Measurements from ENCODE around the gene PAF1. TPM values are rescaled to one million over a fixed set of nuclear protein-coding genes. Genes with fewer than 3 reads are reported as not detected.
A peak's percentile ranks its signal among the peaks of the same experiment; 100 is the strongest.

Gene PAF1
- total and polyA plus RNA-seq, 2 of the 13 experiments (the other 11 are each of a cell fraction or from before 2014, with no cell fraction given): 30.2 to 31.1 TPM

DNA sequence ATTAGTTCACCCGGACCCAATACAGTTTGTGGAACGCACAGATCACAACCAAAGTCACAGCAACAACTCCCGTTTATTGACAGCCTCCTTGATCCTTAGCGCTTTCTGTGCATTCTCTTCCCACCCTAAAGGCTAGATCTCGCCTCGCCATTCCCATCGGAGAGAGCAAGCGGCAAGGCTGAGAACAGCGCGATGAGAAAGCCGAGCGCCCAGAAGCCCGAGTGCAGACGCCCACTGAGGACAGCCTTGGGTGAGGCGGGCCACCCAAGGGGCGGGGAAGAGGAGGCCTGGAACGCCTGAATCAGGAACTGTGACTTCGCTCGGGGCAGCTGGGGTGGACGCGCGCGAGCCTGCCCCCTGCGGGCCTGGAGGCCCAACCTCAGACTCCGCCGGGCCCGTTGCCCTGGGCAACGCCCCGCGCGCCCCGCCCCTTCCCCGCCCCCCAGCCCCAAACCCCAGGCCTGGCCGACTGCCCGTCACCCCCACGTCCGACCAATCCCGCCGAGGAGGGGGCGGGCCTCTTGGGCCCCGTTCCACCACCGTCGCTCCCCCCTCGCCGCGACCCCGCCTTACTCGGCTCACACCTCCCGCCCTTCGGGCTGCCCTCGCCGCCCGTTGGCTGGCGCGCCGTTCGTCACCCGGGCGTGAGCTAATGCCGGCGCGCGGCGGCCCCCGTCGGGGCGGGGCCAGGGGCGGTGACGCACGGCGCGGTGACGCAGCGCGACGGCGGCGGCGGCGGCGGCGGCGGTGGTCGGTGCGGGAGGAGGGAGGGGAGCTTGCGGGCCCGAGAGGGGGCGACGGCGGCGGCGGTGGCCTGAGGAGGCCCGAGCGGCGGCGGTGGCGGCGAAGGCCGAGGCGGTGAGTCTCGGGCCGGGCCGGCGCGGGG, 48.9 kb downstream of the PAF1 start, which contains the start of gene SAMD4B (continued):
- TF ChIP-seq NFAT5 (CRISPR knock-in tag; IDR thresholded peaks at IDR 0.05): 0 out of 2 replicates have a peak, but pooled peaks have one; percentile 30
- TF ChIP-seq REPIN1 (CRISPR knock-in tag; IDR thresholded peaks at IDR 0.05; ENCODE audit: borderline replicate concordance, low read depth): no peak; the same call in 1 of the 2 replicates
- TF ChIP-seq, protein P1, sequence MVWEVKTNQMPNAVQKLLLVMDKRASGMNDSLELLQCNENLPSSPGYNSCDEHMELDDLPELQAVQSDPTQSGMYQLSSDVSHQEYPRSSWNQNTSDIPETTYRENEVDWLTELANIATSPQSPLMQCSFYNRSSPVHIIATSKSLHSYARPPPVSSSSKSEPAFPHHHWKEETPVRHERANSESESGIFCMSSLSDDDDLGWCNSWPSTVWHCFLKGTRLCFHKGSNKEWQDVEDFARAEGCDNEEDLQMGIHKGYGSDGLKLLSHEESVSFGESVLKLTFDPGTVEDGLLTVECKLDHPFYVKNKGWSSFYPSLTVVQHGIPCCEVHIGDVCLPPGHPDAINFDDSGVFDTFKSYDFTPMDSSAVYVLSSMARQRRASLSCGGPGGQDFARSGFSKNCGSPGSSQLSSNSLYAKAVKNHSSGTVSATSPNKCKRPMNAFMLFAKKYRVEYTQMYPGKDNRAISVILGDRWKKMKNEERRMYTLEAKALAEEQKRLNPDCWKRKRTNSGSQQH (CRISPR knock-in tag; IDR thresholded peaks at IDR 0.05; ENCODE audit: low read depth): peak; percentile 81; the same call in 1 of the 2 replicates
- TF ChIP-seq BCL6 (CRISPR knock-in tag; IDR thresholded peaks at IDR 0.05): peak; percentile 49; the same call in 1 of the 2 replicates
- TF ChIP-seq TMF1 (CRISPR knock-in tag; IDR thresholded peaks at IDR 0.05; ENCODE audit: low read depth): no peak
- TF ChIP-seq SATB2 (CRISPR knock-in tag; IDR thresholded peaks at IDR 0.05): 0 out of 2 replicates have a peak, but pooled peaks have one; percentile 21
- TF ChIP-seq ZNF580 (CRISPR knock-in tag; IDR thresholded peaks at IDR 0.05; ENCODE audit: borderline replicate concordance, low read depth): peak; percentile 74; the same call in 1 of the 2 replicates
- TF ChIP-seq STAT6 (CRISPR knock-in tag; IDR thresholded peaks at IDR 0.05; ENCODE audit: borderline replicate concordance): 0 out of 2 replicates have a peak, but pooled peaks have one; percentile 59
- TF ChIP-seq SAP130 (CRISPR knock-in tag; IDR thresholded peaks at IDR 0.05; ENCODE audit: low read depth): peak; percentile 91
- TF ChIP-seq CCDC6 (CRISPR knock-in tag; IDR thresholded peaks at IDR 0.05): no peak
- peak; percentile 73; the same call in 1 of the 2 replicates for TF ChIP-seq GZF1 (CRISPR knock-in tag; IDR thresholded peaks at IDR 0.05)
- TF ChIP-seq ZKSCAN8 (CRISPR knock-in tag; IDR thresholded peaks at IDR 0.05; ENCODE audit: borderline replicate concordance): 0 out of 2 replicates have a peak, but pooled peaks have one; percentile 73
- TF ChIP-seq, protein P2, sequence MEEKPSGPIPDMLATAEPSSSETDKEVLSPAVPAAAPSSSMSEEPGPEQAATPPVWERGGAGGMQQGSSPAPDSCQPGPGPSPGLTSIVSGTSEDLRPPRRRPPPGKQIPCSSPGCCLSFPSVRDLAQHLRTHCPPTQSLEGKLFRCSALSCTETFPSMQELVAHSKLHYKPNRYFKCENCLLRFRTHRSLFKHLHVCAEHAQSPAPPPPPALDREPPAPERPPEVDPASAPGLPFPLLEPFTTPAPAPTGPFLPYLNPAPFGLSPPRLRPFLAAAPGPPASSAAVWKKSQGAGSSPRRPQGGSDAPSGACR (CRISPR knock-in tag; IDR thresholded peaks at IDR 0.05): no peak
- peak; percentile 62; the same call in 1 of the 2 replicates for TF ChIP-seq ZBTB25 (CRISPR knock-in tag; IDR thresholded peaks at IDR 0.05)
- TF ChIP-seq SMAD1 (CRISPR knock-in tag; IDR thresholded peaks at IDR 0.05; ENCODE audit: borderline replicate concordance, low read depth): peak; percentile 82; the same call in 1 of the 2 replicates
- TF ChIP-seq ELF3 (CRISPR knock-in tag; IDR thresholded peaks at IDR 0.05): peak; percentile 75

All from HepG2 (cell line).